GM03348 (cell line): Measurements from ENCODE around the gene COPS3.
A peak's percentile ranks its signal among the peaks of the same experiment; 100 is the strongest.

Source experiments
- DNase-seq: peaks from one replicate; pipeline ENCODE4 v3.0.0; 2012; ENCODE audit warnings: low spot score

Gene COPS3

DNA sequence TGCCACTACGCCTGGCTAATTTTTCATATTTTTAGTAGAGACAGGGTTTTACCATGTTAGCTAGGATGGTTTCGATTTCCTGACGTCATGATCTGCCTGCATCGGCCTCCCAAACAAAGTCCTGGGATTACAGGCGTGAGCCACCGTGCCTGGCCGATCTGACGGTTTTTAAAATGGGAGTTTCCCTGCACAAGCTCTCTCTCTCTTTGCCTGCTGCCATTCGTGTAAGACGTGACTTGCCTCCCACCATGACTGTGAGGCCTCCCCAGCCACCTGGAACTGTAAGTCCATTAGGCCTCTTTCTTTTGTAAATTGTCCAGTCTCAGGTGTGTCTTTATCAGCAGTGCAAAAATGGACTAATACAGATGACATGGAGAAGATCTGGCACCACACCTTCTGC is 39.4 kb downstream of the COPS3 start:
- DNase-seq: no peak

DNA sequence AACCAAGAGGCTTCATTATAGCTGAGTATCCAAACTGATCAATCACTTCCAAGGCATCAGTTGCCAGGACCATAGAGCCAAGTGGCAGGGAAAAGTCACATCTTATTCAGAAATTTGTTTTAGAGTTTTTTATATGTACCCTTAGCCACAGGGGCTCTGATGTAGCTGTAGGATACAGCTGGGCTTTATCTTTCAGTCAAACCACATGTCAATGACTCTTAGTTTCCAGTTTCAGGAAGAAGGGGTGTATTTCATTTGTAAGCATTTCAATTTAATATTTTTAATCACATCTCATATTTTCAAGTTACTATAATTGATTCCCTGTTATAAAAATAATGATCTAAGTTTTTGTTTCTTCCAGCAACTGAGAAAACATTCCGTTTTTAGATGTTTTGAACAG is 41.2 kb downstream of the COPS3 start:
- DNase-seq: no peak

DNA sequence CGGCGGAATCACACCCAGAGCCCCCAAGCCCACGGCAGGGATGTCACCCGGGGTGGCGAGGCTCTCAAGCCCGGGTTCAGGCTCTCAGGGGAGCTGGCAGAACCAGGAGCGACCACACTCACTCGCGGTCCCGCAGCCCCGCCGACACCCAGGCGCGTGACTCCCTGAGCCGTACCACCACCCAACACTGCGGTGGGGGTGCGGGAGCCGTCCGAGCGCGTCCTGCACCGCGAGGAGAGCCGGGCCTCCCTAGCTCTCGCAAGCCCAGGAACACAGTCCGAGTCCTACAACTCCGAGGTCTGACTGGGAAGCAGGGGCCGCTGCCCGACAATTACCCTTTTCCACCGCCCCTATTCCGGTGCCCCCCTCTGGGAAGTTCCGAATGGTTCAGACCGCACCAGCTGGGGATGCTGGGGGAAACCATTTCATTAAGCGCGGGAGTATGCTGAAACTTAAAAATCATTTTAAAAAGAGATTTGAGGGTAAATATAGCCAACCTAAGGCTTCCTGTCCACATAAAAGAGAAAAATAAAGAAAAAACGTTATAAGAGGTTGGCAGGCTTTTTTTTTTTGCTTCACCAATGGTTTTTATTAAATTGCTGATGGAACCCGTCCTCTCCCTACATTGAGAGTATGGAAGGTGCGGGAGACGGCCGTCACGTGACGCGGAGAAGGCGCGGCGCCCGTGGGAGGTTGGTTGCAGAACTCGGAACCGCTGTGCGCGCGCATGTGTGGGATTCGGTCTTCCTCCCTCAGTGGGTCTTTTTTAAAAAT is 43.8 kb downstream of the COPS3 start, which contains the start of gene FLCN:
Gene FLCN, minus strand, starts transcription at position 143 of the 774 bp plus-strand sequence. CDS start 9,031 bp downstream, outside the sequence.
- peak; percentile 96 for DNase-seq

DNA sequence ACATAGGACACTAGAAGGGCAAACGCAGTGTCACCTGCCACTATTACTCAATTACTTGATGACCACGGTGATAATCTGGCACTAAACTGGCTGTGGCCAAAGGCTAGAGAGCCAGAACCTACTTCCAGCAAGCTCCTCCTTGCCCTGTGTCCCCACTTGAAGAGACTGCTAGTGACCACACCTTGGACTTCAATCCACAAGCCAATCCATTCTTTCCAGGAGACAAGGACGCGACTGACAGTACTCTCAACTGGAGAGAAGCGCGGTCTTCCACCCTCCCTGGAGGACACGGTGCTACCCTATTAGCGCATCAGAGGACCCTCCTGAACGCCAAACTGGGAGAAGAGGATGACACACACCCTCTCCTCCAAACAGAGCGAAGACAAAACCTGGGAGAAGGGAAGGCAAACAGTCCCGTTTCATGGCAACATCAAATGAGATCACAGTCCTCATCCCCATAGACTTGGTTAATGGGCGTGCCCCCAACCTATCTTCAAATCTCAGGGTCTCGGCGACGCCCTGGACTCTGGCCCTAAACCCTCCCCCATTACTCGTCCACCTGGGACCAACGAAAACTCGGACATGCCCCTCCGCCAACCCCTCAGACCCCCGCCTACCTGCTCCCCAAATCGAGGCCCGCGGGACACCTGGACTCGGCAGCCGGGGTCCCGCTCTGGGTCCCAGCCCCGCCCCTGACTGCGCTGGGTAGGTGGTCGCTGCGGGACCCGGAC is 44.6 kb downstream of the COPS3 start:
- peak; percentile 51 for DNase-seq

DNA sequence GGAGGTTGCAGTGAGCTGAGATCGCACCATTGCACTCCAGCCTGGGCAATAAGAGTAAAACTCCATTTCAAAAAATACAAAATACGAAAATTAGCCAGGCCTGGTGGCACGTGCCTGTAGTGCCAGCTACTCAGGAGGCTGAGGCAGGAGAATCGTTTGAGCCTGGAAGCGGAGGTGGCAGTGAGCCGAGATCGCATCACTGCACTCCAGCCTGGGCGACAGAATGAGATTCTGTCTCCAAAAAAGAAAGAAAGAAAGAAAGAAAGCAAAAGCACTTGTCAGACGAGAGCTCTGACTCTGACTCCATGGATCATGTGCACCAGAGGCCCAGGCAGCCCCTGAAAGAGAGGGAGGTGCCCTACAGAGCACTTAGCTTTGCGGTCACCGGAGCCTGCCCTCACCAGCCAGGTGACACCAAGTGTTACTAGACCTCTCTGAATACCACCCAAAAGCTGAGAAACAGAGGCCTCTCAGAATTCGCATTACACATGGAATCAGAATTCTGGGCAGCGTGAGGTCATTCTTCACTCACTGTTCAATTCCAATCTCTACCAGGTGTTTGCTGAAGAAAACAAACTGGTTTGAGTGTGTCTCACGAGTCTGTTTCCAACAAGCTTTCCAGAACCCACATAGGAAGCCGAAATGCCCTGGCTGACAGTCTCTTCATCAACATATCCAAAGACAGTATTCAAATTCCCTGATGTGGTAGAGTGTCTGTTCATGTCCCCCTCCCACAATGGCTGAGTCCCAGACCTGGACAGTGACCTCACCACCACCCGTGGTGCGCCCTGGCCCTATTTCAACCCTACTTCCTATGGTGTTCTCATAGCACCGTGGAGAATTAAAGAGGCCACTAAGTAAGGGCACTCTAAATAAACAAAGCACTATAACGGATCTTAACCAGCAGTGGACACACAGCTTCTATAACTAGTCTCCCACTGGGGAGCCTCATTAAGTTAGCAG is 45.6 kb downstream of the COPS3 start:
- DNase-seq: no peak

DNA sequence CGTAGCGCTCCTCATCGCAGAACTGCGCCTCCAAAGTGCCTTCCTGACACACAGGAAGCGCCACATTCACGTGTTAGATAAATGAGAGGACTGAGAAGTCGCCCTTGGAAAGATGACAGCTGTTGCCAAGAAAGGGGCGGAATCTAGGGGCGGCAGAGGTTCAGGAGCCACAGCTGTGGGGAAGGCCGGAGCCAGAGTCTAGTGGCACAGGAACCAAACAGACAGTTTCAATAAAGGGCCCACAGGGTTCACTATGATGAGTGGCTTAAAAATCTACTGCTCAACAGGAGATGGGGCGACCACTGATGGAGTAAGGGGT is 48.8 kb downstream of the COPS3 start:
- DNase-seq: no peak

DNA sequence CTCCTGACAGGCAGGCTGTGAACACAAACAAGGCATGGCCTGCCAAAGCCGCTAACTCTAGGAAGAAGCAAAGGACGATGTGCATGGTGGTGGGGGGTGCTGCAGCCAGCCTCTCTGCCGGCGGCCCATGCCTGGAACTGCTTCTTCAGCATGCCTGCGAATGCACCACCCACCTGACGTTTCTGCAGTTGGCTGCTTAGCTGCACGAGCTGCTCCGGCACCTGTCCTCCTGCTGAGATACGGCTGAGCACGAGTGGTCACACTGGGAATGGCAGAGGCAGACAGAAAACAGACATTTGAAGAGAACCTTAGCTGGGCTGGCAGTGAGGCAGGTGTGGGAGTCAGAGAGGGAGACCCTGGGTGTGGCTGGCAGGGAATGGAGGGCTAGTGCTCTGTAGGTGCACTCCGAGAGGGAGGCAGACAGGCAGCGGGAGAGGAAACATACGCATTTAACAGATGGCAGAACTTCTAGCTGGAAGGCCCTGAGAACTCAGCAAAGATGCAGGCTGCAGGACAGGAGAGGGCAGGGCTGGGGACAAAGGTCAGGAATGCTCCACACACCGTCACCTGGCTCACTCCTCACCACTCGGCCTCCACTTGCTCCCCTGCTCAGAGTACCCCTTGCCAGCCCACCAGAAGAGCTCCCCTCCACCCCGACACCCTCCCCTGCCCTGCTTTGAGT is 49.3 kb downstream of the COPS3 start:
- DNase-seq: no peak

DNA sequence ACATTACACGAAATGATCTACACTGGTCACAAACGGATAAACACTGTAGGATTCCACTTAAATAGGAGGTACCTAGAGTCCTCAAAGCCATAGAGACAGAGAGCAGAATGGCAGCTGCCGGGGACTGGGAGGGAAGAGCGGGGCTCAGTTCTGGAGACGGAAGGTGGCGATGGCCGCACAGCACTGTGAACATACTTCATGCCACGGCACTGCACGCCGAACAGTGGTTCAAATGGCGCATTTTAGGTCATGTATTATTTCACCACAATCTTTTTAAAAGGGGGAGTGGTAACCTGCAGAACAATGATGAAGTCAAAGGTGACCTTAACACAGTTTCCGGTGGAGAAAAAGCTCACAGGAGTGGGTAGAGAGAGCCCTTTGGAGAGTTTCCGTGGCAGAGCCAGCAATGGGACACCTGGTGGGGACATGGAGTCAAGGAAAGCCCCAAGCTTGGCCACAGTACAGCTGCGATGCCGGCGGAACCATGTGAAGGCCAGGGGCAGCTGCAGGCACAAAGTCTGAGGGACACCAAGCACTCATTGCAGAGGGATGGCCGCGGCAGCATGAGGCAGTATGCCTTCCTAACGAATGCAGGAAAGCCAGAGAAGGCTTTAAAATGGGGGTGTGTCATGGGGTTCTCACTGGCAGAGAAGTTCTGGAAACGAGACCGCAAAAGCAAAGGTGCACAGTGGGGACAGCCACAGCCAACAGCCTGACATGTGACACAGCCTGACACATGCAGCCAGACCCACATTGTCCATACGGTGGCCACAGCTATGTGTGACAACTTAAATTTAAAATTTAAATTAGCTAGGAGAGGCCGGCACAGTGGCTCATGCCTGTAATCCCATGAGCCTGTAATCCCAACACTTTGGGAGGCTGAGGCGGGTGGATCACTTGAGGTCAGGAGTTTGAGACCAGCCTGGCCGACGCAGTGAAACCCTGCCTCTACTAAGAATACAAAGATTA is 51.3 kb downstream of the COPS3 start:
- DNase-seq: no peak

DNA sequence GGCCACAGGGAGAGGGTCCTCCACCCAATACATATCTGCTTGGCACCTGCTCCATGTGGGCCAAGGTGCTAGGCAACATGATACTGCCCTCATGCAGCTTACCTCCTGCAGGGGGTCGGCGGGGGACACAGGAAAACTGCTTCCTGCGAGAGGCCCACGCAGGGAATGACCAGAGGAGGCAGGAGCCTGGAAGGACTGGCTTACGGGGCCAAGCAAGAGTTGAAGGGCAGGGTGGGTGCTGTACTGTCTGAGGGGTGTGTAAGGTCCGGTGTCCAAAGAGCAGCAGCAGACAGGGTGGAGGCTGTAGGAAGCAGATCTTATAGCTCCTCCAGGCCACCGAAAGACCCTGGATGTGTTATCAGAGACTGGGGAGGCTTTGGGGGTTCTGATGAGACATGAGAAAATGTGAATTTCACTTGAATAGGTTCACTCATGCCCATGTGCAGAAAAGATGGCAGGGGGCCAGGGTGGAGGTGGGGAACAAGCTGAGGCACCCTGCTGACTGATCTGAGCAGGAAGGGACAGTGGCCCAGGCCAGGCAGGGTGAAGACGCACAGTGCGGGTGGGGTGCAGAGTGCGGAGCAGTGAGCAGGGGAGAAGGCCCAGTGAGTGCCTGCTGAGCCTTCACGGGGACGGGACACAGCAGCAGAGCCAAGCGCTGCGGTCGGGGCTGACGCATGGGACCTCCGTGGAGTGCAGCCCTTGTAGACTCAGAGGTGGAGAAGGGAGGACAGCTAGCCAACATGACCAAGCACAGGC is 52.3 kb downstream of the COPS3 start:
- no peak for DNase-seq

DNA sequence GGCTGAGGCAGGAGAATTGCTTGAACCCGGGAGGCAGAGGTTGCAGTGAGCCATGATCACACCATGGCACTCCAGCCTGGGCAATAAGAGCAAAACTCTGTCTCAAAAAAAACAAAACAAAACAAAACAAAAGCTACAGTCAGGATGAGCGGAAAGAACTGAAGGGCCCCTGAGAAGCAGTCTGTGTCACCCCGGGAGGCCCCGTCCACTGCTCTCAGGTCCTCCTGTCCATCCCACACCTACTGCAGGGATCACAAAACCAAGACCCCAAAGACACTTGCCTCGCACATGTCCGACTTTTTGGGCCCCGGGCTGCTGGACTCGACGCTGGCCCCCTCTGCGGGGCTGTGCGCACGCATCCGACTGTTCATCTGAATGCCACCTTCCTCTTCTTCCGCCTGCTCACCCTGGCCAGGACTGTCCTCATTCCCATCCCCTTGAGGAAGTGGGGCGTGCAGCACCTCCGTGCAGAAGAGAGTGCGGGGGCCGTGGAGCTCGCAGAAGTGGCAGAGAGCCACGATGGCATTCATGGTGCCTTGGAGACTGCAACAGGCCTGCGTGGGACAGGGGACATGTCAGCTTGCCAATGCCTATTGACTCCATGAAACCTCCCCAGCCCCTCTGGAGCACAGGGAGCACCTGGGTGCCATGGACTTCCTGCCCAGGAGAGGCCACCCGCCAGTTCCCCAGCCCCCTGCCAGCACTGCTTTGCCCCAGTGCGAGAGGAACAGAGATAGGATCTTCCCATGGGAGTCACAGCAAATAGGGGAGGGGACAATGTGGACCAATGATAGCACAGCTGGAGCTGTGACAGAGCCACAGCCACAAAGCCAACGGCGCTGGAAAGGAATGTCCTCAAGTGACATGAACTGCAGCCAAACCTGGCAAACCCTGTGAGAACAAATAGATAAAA is 53.2 kb downstream of the COPS3 start:
- DNase-seq: no peak

DNA sequence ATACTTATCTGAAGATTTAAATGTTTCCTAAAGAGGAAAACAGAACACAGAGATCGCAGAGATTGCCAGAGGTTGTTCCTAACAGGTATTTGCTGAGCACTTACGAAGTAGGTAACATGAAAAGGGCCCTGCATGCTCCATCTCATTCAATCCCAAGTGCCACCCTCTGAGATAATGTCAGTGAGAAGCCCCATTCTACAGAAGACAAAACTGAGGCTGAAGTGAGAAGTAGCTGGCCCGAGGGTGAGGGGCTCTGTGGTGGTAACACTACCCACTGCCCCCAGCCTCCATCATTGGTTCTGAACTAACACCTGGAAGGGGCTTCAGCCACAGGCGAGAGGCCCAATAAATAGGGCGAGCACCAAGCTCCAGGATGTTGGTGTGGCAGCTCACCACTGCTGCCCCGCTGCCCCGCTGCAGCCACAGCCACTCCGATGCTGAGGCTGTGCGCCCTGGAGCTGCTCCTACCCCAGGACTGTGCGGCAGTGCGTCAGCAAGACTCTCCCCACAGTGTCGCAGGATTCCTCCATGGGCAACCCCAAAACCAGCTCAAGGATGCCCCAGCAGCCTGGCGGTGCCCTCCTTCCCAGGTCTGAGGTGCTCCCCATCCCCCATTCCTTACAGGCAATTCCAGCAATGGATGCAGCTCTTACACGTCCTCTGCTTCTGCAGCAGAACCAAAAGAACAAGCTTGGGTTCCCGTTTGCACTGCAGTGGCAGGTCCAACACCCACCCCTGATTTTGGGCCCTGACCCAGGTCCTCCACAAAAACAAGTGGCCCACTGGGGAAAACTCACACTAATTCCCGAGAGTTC is 54.4 kb downstream of the COPS3 start:
- DNase-seq: no peak

DNA sequence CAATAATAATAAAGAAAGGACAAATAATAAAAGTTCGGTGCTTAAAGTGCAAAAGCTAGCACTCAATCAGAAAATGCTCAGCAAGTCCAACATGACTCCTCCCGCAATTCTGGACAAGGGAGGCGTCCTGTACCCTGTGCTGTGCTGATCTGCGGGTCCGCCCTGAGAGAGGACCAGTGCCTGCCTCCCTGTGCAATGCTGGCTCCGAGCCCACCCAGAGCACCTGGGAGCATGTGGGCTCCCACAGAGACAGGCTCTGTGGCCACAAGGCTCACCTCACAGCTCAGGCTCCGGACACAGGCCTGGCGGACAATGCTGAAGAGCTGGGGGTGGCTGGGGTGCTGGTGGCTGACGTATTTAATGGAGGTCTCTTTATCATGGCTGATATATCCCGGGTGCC is 55.1 kb downstream of the COPS3 start:
- no peak for DNase-seq

DNA sequence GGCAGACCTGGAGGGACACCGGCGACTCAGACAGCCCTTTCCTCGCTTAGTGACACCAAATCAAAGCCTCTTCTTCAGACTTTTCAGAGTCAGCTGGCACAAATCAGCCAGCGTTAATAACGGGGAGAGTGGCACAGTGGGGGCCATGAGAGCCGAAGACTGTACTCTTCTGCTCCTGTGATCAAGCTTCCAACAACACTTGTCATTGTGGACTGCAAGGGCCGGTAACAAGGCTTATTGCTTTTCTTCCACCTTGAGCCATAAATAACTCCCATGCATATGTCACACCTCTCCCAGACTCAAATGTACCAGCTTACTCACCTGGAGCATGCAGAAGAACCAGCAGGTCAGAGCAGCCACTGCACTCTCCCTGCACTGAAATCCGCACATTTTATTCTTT is 56.9 kb downstream of the COPS3 start:
- no peak for DNase-seq

DNA sequence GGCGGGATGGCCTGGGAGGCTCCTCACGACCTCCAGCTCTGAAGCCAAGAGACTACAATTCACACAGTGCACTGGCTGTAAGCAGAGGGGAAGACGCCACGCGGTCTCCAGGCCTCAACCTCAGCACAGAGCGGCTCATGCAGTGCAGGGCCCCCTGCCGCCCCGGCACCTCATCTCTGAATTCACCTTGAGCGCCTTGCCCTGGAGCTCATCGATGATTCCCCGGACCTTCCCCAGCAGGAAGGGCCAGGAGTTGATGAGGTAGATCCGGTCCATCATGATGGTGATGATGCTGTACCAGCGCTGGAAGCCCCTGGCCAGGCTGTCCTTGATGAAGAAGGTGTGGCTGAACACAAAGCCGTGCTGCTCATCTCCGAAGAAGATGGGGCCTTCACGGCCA is 57.3 kb downstream of the COPS3 start:
- no peak for DNase-seq

DNA sequence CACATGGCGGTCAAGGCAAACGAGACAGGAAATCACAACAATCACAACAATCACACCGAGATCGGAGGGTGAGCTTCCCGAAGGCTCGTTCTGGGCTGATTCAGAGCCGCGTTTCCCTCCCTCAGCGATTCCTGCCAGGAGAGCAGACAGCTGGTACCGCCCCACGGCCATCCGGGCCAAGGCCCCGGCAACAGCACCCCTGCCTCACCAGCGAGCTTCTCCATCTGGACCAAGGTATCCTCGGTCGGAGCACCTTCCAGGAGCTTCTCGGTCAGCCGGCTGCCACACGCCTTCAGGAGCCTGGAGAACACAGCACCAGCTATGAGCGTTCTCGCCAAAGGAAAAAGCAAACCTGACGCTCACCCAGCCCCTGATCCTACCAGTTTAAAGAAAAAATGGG is 59.7 kb downstream of the COPS3 start:
- DNase-seq: no peak

DNA sequence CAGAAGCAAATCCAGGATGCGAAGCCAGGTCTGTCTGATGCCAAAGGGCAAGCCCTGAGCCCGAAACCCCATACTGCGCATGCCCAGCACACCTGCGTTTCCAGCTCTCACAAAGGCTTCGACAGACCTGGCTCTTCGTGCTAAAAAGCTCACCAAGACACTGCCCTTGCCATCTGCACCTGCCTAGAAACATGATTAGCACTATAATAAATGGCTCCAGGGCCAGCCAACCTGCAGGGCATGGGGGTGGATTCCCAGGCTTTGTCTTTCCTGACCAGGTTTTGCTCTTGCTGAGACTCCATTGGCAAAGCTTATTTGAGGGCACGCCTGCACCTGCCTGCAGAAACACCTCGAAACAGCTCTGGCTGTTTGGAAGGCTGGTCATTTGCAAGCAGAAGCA is 60.5 kb downstream of the COPS3 start:
- no peak for DNase-seq

DNA sequence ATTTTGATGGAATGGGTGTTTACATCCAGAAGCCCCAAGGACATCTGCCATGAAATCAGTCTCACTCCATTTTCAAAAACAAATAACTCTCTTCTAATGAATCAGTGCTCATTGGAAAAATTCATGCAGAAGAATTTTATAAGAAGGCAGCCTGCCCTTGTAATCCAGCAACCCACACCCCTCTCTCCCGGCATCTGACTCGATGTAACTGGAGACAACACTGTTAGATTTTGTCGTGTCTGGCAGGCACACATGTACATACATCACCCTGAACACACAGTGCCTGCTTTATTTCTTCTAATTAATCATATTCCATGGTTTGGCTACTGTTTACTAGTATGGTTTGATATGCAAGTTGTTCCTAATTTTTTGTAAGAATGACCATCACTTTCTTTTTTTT is 63.1 kb downstream of the COPS3 start:
- no peak for DNase-seq

DNA sequence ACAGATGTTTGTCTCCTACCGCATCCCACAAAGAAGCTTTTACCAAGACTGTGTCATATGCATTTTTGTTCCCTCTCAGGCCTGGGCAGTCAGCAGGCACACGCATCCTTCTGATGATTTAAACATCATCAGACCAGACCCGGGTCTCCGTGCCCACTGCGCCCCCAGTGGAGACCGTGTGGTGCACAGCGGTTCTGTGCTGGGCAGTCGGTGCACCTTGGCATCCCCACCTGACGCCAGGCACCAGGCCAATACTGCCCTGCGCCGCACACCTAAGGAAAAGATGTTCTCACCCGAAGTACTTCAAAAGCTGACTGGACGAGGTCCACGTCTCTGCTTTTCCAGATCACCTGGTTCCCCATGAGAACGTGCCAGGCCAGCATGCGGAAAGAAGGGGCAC is 64.3 kb downstream of the COPS3 start:
- DNase-seq: no peak
